ENCODE measurements around the gene MOCOS. TPM values are rescaled to one million over a fixed set of nuclear protein-coding genes. Genes with fewer than 3 reads are reported as not detected.
"Not testable (repeated sequence)": the region's sequence is repeated elsewhere in the genome, so short reads cannot be mapped to it uniquely, and the experiment has no call there.

The MOCOS gene
- total RNA-seq, 2 donors from 2014 or later = 0.30 TPM; not detected in 1

DNA sequence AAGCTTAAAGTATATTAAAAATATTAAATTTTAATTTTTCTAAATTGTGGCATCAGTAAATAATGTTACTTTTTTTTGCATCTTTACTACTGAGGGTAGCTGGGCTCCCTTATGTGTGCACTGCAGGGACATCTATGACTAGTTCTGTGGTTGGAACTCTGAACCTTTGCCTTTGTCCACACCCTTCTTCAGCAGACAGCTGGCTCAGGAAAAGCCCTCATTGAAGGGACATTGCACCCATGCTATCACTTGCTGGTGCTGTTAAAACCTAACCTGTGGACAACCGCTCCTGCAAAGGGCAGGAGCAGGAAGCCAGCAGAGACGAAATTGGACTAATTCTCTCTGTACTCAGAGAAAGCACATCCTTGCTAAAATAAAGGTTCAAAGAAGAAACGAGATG, 30.1 kb downstream of the MOCOS start:
- Mint-ChIP-seq H3K27me3 (peaks cover 13% of the 10 kb centered on the region), H3K27ac (no peak overlapping the region), H3K4me1 (no peaks in the 10 kb centered on the region), H3K36me3 (ENCODE audit: low read depth) (no peaks in the 10 kb centered on the region), H3K4me3 (no peak overlapping the region)
- no peaks in the 10 kb centered on the region for H3K9me3 ChIP-seq (ENCODE audit: control insufficient read depth, low read length, poor library complexity, severe bottlenecking)
- ATAC-seq (no peak), DNase-seq (no peak)

DNA sequence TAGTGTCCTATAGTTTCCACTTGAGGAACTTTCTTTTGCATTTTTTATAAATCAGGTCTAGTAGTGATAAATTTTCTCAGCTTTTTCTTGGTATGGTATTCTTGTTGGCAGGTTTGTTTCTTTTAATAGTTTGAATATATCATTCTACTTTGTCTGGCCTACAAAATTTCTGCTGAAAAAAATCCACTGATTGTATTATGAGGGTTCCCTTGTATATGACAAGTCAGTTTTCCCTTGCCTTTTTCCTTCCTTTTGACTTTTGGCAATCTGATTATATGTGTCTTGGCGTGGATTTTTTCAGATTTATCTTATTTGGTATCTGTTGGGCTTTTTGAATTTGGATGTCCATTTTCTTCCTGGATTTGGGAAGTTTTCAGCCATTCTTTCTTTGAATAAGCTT, 41.9 kb downstream of the MOCOS start:
- ATAC-seq (no peak), DNase-seq (no peak)
- no peaks in the 10 kb centered on the region for H3K36me3 Mint-ChIP-seq (ENCODE audit: low read depth)
- peaks cover 5% of the 10 kb centered on the region for H3K27me3 Mint-ChIP-seq
- H3K4me3 Mint-ChIP-seq = no peak overlapping the region
- no peak overlapping the region for H3K27ac Mint-ChIP-seq
- H3K4me1 Mint-ChIP-seq = no peaks in the 10 kb centered on the region
- H3K9me3 ChIP-seq (ENCODE audit: control insufficient read depth, low read length, poor library complexity, severe bottlenecking) = peaks cover 4% of the 10 kb centered on the region

DNA sequence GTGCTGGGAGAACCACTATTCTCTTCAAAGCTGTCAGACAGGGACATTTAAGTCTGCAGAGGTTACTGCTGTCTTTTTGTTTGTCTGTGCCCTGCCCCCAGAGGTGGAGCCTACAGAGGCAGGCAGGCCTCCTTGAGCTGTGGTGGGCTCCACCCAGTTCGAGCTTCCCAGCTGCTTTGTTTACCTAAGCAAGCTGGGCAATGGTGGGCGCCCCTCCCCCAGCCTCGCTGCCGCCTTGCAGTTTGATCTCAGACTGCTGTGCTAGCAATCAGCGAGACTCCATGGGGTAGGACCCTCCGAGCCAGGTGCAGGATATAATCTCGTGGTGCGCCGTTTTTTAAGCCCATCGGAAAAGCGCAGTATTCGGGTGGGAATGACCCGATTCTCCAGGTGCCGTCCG, 53.2 kb downstream of the MOCOS start:
- not testable (repeated sequence) for H3K9me3 ChIP-seq (ENCODE audit: control insufficient read depth, low read length, poor library complexity, severe bottlenecking); DNase-seq; H3K36me3 Mint-ChIP-seq (ENCODE audit: low read depth); H3K4me3 Mint-ChIP-seq; ATAC-seq; H3K4me1 Mint-ChIP-seq; H3K27ac Mint-ChIP-seq
- peaks cover 26% of the 10 kb centered on the region for H3K27me3 Mint-ChIP-seq

DNA sequence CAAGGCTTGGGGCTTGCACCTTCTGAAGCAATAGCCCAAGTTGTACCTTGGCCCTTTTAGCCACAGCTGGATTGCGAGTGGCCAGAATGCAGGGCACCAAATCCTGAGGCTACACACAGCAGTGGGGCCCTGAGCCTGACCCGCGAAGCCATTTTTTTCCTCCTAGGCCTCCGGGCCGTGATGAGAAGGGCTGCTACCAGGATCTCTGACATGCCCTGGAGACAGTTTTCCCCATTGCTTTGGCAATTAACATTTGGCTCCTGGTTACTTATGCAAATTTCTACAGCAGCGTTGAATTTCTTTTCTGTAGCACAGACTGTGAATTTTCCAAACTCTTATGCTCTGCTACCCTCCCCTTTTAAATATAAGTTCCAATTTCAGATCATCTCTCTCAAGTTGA, 54.5 kb downstream of the MOCOS start:
- Mint-ChIP-seq H3K4me1 (no peaks in the 10 kb centered on the region), H3K27me3 (peaks cover 26% of the 10 kb centered on the region), H3K4me3 (no peak overlapping the region), H3K27ac (no peak overlapping the region), H3K36me3 (ENCODE audit: low read depth) (no peaks in the 10 kb centered on the region)
- DNase-seq (no peak), ATAC-seq (no peak)
- H3K9me3 ChIP-seq (ENCODE audit: control insufficient read depth, low read length, poor library complexity, severe bottlenecking) = no peaks in the 10 kb centered on the region

DNA sequence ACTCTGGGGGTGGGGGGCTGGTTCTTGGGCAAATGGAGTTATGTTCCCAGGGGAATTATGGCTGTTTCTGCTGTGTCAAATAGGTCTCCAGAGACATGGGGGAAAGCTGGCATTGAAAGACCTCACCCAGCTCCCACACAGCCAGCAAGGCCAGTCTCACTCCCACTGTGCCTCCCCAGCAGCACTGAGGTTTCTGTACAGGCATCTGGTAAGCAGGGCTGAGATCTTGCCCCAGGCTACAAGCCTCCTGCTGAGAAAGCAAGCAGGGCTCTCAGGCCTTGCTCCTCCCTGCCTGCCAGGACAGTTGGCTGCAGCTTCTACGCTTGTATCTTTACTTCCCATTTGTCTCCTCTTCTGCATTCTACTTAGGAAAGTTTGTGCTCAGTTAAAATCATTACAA, 59.7 kb downstream of the MOCOS start:
- Mint-ChIP-seq H3K36me3 (ENCODE audit: low read depth) (peaks cover 2% of the 10 kb centered on the region), H3K4me3 (no peak overlapping the region), H3K27ac (no peak overlapping the region), H3K4me1 (no peaks in the 10 kb centered on the region), H3K27me3 (peaks cover 56% of the 10 kb centered on the region)
- no peaks in the 10 kb centered on the region for H3K9me3 ChIP-seq (ENCODE audit: control insufficient read depth, low read length, poor library complexity, severe bottlenecking)
- DNase-seq (no peak), ATAC-seq (no peak)

DNA sequence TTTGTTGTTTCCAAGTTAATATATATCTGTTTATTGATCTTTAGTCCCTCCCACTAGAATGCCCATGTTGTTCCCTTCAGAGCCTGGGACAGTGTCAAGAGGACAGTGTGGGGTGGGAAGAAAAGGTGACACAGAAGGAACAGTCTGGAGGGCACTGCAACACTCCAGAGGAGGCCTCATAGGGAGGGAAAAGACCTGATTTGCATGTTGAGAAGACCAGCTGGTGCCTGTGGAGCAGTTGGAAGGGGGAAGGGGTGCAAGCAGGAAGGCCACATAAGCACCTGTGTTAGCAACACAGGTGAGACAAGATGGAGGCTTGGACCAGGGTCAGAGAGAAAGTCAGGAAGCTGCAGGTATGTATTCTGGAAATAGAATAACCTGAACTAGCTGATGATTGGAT, 62.1 kb downstream of the MOCOS start:
- ATAC-seq = no peak

DNA sequence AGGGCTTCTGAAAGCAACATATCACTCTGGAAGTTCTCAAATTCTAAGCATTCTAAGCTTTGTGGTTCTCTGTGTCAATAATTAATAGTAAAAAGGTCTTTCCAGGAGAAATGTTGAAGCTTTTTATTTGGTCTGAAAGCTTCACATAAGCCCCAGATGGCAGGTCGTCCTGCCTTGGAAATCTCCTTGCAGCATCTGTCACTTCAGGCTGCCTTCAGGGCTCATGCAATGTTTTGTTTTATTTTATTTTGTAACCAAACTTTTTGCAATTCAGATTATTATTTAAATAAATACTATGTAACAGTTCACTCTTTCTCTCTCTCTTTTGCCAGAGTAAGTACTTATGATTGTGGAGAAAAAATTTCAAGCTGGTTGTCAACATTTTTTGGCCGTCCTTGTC, 63.5 kb downstream of the MOCOS start:
- H3K4me3 Mint-ChIP-seq = no peak overlapping the region
- peaks cover 2% of the 10 kb centered on the region for H3K36me3 Mint-ChIP-seq (ENCODE audit: low read depth)
- H3K4me1 Mint-ChIP-seq = peaks cover 4% of the 10 kb centered on the region
- DNase-seq (no peak), ATAC-seq (no peak)
- H3K27me3 Mint-ChIP-seq = peaks cover 52% of the 10 kb centered on the region
- H3K9me3 ChIP-seq (ENCODE audit: control insufficient read depth, low read length, poor library complexity, severe bottlenecking) = no peaks in the 10 kb centered on the region
- H3K27ac Mint-ChIP-seq = no peak overlapping the region

More for the DNA sequence above, 62.1 kb downstream of the MOCOS start:
- no peak for DNase-seq
- Mint-ChIP-seq H3K36me3 (ENCODE audit: low read depth) (peaks cover 2% of the 10 kb centered on the region), H3K4me3 (no peak overlapping the region), H3K27ac (no peak overlapping the region), H3K4me1 (peaks cover 4% of the 10 kb centered on the region), H3K27me3 (peaks cover 52% of the 10 kb centered on the region)
- H3K9me3 ChIP-seq (ENCODE audit: control insufficient read depth, low read length, poor library complexity, severe bottlenecking) = no peaks in the 10 kb centered on the region

DNA sequence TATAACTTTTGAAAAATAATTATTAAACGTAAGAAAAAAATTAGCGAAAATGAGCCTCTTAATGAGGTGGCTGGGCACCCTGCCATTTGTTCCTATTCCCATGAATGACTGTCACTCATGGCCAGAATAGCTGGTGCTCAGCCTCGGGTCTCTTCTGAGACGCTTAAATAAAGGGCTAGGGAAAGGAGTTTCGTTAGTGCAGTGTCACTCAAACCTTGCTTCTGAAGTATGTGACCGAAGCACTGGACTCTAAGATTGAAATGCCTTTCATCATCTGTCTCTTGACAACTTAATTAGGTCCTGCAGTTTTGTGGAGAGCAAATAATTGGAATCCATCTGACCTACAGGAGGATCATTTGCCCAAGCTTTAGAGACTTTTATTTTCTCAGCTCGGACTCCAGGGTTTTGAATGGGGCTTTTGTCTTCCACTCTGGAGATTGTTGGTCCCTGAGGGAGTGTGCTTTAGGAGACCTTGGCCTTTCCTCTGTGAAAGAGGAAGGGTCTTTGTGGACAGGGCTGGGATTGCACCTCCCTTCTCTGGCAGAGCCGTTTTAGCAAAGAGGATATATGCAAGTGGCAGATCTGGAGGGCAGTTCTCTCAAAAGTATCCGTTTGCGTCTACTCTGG, 67.9 kb downstream of the MOCOS start:
- H3K27me3 Mint-ChIP-seq = peaks cover 44% of the 10 kb centered on the region
- no peaks in the 10 kb centered on the region for H3K9me3 ChIP-seq (ENCODE audit: control insufficient read depth, low read length, poor library complexity, severe bottlenecking)
- DNase-seq (no peak), ATAC-seq (no peak)
- H3K36me3 Mint-ChIP-seq (ENCODE audit: low read depth) = no peaks in the 10 kb centered on the region
- no peak overlapping the region for H3K27ac Mint-ChIP-seq
- H3K4me1 Mint-ChIP-seq = peaks cover 4% of the 10 kb centered on the region
- H3K4me3 Mint-ChIP-seq = no peak overlapping the region

DNA sequence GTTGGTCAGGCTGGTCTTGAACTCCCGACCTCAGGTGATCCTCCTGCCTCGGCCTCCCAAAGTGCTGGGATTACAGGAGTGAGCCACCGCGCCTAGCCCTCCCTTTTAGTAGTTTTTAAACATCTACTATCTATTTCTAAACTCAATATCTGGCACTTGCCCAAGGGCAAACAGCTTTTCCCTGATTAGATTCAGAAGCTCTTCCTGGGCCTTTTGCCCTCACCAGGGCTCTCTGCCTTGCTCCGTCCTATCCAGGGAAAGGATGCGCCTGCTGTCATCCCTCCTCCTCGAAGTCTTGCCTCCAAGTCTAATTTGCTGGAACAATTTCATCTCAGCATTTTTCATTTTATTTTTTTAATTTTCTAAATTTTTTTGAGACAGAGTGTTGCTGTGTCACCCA, 68.8 kb downstream of the MOCOS start:
- Mint-ChIP-seq H3K4me3 (no peak overlapping the region), H3K36me3 (ENCODE audit: low read depth) (no peaks in the 10 kb centered on the region), H3K27me3 (peaks cover 43% of the 10 kb centered on the region), H3K27ac (no peak overlapping the region), H3K4me1 (peaks cover 4% of the 10 kb centered on the region)
- H3K9me3 ChIP-seq (ENCODE audit: control insufficient read depth, low read length, poor library complexity, severe bottlenecking) = no peaks in the 10 kb centered on the region
- no peak for DNase-seq
- no peak for ATAC-seq

DNA sequence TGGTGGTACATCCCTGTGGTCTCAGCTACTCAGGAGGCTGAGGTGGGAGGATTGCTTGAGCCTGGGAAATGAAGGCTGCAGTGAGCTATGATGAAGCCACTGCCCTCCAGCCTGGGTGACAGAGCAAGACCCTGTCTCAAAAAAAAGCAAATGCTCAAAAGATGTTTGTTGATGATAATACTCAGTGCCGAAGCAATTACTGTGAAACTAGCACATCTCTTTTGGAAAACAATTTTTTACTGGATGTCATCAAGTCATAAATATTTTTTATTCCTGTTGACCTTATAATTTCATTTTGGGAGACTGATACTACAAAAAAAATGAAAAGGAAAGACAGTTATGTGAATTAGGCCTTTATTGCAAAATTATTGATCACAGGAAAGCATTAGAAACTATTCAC, 75.7 kb downstream of the MOCOS start:
- Mint-ChIP-seq H3K27ac (no peak overlapping the region), H3K27me3 (peaks cover 26% of the 10 kb centered on the region), H3K36me3 (ENCODE audit: low read depth) (no peaks in the 10 kb centered on the region), H3K4me3 (no peak overlapping the region), H3K4me1 (no peaks in the 10 kb centered on the region)
- DNase-seq (no peak), ATAC-seq (no peak)
- no peaks in the 10 kb centered on the region for H3K9me3 ChIP-seq (ENCODE audit: control insufficient read depth, low read length, poor library complexity, severe bottlenecking)

DNA sequence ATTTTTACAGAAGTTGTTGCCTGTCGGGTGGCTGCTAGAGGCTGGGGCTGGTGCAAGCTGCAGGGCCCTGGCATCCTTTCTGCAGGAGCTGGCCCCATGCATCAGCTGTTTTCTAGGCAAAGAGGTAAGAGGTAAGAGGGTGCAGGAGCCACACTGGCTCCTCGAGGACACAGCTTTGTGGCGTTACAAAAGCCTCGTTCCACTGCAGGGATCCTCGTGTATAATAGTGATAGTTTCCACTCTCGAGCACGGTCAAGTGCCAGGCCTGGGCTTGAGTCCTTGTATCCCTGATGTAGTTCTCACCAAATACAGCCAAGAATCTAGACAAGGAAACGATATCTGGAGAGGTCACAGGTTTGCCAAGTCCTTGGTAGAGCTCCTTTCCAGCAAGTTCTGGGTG, 77.0 kb downstream of the MOCOS start:
- H3K36me3 Mint-ChIP-seq (ENCODE audit: low read depth) = no peaks in the 10 kb centered on the region
- no peaks in the 10 kb centered on the region for H3K4me1 Mint-ChIP-seq

DNA sequence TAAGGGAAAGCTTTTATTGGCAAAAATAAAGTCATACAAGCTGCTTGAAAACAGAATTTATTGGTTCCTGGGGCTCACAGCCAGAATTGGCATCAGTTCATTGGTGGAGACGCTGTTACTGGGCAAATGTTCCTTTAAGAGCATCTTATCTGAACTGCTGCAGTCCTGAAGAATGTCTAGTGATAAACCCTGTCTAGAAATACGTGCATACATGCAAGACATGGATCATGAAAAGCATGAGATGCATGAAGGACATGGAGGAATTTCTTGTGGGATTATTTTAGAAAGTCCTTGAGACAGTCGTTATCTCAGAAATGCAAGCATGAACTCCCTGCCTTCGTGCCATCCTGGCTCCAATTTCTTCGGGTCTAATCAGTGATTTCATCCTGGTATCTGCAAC, 77.7 kb downstream of the MOCOS start:
- H3K4me1 Mint-ChIP-seq = no peaks in the 10 kb centered on the region
- peaks cover 18% of the 10 kb centered on the region for H3K27me3 Mint-ChIP-seq
- no peaks in the 10 kb centered on the region for H3K9me3 ChIP-seq (ENCODE audit: control insufficient read depth, low read length, poor library complexity, severe bottlenecking)
- H3K27ac Mint-ChIP-seq = no peak overlapping the region
- no peak overlapping the region for H3K4me3 Mint-ChIP-seq
- ATAC-seq = no peak
- no peaks in the 10 kb centered on the region for H3K36me3 Mint-ChIP-seq (ENCODE audit: low read depth)
- DNase-seq = no peak

More for the DNA sequence above, 77.0 kb downstream of the MOCOS start:
- DNase-seq = no peak
- Mint-ChIP-seq H3K27me3 (peaks cover 18% of the 10 kb centered on the region), H3K4me3 (no peak overlapping the region), H3K27ac (no peak overlapping the region)
- no peak for ATAC-seq
- no peaks in the 10 kb centered on the region for H3K9me3 ChIP-seq (ENCODE audit: control insufficient read depth, low read length, poor library complexity, severe bottlenecking)

DNA sequence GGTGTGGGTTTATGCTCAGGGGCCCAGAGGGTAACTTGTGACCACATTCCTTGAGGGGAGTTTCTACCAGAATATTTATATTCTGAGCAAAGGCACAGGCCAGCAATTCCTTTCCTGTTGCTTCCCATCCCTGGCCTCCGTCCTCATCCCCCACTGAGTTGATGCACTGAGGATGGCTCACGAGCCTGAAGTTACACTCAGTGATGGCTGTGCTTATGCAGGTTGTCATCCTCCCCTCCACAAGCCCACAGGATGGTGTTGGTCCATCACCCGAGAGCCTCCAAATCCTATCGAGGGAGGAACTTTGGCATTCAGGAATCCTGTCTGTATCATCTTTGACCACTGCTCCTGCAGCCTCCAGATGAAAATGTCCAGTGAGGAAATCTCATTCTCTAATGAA, 81.9 kb downstream of the MOCOS start:
- H3K27me3 Mint-ChIP-seq = peaks cover 18% of the 10 kb centered on the region
- ATAC-seq (no peak), DNase-seq (no peak)
- no peaks in the 10 kb centered on the region for H3K9me3 ChIP-seq (ENCODE audit: control insufficient read depth, low read length, poor library complexity, severe bottlenecking)
- H3K36me3 Mint-ChIP-seq (ENCODE audit: low read depth) = no peaks in the 10 kb centered on the region
- no peak overlapping the region for H3K27ac Mint-ChIP-seq
- no peaks in the 10 kb centered on the region for H3K4me1 Mint-ChIP-seq
- no peak overlapping the region for H3K4me3 Mint-ChIP-seq

DNA sequence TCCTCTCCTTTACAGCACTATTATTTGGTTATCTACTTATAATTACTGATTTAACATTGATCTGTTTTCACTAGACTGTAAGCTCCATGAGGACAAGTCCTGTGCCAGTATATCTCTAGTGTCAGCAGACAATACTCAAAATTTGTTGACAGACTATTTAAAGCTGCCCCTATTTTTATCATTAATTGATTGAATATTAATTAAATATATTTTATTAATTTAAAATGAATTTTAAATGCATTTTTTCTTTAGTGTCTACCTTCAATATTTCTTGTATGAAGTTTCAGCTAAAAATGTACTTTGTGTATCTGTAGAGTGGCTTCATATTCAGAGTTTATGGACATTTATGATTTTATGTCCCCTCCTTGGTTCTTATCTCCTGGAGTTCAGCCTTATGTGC, 83.9 kb downstream of the MOCOS start:
- H3K36me3 Mint-ChIP-seq (ENCODE audit: low read depth) = no peaks in the 10 kb centered on the region
- H3K4me3 Mint-ChIP-seq = no peak overlapping the region
- ATAC-seq (no peak), DNase-seq (no peak)
- H3K27ac Mint-ChIP-seq = no peak overlapping the region
- peaks cover 27% of the 10 kb centered on the region for H3K27me3 Mint-ChIP-seq
- no peaks in the 10 kb centered on the region for H3K9me3 ChIP-seq (ENCODE audit: control insufficient read depth, low read length, poor library complexity, severe bottlenecking)
- H3K4me1 Mint-ChIP-seq = no peaks in the 10 kb centered on the region

Measured in T-helper 17 cell (primary cell).